IMR-90 (cell line): ENCODE data around the gene GTPBP3. TPM values are rescaled to one million over a fixed set of nuclear protein-coding genes. Genes with fewer than 3 reads are reported as not detected.

ENCODE experiments used
- ATAC-seq: fragments of 200-7000 bp; cut with Tn5 transposase; 2 replicates; pipeline ENCODE4 v1.9.1; 2020; ENCODE audit warnings: low read depth, mild to moderate bottlenecking, moderate library complexity
- BruUV-seq: library from RNA; stranded (reverse); fragments of 400-500 nt; replicated peaks from 2 replicates; lab custom pipeline; 2021; lab: Mats Ljungman, UMichigan
- CTCF ChIA-PET: fragments of 300-600 bp; formaldehyde crosslinking; extraction: SDS; loops from one replicate; lab custom pipeline; 2021; ENCODE audit warnings: antibody characterized with exemption; lab: Yijun Ruan, JAX
- POLR2A ChIA-PET: fragments of 300-600 bp; sonication (Branson Sonifier 250); formaldehyde crosslinking; loops from one replicate; lab custom pipeline; 2022; ENCODE audit warnings: antibody characterized with exemption; ENCODE audit not compliant: unreplicated experiment; lab: Charles Lee
- DNase-seq: peaks from one replicate; pipeline ENCODE4 v3.0.0; 2013
- H2AFZ ChIP-seq: replicated peaks from 2 replicates; pipeline ENCODE3; 2013; ENCODE audit warnings: low read length, mild to moderate bottlenecking; ENCODE audit not compliant: poor library complexity
- H2AK5ac ChIP-seq: 2 replicates; pipeline ENCODE4 v1.6.1; 2013; ENCODE audit warnings: low read depth, low read length, inconsistent platforms
- H2AK9ac ChIP-seq: replicated peaks from 2 replicates; pipeline ENCODE3; 2013; ENCODE audit warnings: mild to moderate bottlenecking, low read depth, low read length, moderate library complexity; ENCODE audit not compliant: poor library complexity
- H2BK120ac ChIP-seq: 2 replicates; pipeline ENCODE4 v1.6.1; 2013; ENCODE audit warnings: low read depth, low read length, inconsistent platforms
- H2BK15ac ChIP-seq: 3 replicates; pipeline ENCODE4 v1.6.1; 2013; ENCODE audit warnings: low read depth, low read length, inconsistent platforms
- H2BK20ac ChIP-seq: 2 replicates; pipeline ENCODE4 v1.6.1; 2013; ENCODE audit warnings: low read depth, mild to moderate bottlenecking, inconsistent platforms, low read length, moderate library complexity
- H2BK5ac ChIP-seq: 2 replicates; pipeline ENCODE4 v1.6.1; 2013; ENCODE audit warnings: mild to moderate bottlenecking, low read depth, low read length, inconsistent platforms; ENCODE audit not compliant: poor library complexity, severe bottlenecking
- H3K14ac ChIP-seq: replicated peaks from 2 replicates; pipeline ENCODE4 v1.6.1; 2013; ENCODE audit warnings: low read depth, low read length, inconsistent platforms
- H3K18ac ChIP-seq: 2 replicates; pipeline ENCODE4 v1.6.1; 2013; ENCODE audit warnings: low read depth, low read length, control low read depth
- H3K23ac ChIP-seq: 2 replicates; pipeline ENCODE4 v1.6.1; 2013; ENCODE audit warnings: low read depth, low read length, inconsistent platforms
- H3K27ac ChIP-seq: 2 replicates; pipeline ENCODE4 v1.5.1; 2013; ENCODE audit warnings: mild to moderate bottlenecking, control low read depth, low read length; ENCODE audit not compliant: insufficient read depth
- H3K27me3 ChIP-seq: 2 replicates; pipeline ENCODE4 v1.6.1; 2013; ENCODE audit warnings: low read length; ENCODE audit not compliant: control insufficient read depth, insufficient read depth
- H3K36me3 ChIP-seq: 2 replicates; pipeline ENCODE4 v1.6.1; 2013; ENCODE audit warnings: low read length, mixed read lengths; ENCODE audit not compliant: control insufficient read depth, insufficient read depth
- H3K4ac ChIP-seq: 2 replicates; pipeline ENCODE4 v1.6.1; 2013; ENCODE audit warnings: low read depth, low read length, inconsistent platforms
- H3K4me1 ChIP-seq: 2 replicates; pipeline ENCODE4 v1.6.1; 2013; ENCODE audit warnings: low read length, mixed read lengths; ENCODE audit not compliant: control insufficient read depth, insufficient read depth
- H3K4me2 ChIP-seq: 2 replicates; pipeline ENCODE4 v1.6.1; 2013; ENCODE audit warnings: low read depth, mild to moderate bottlenecking, control low read depth, low read length, moderate library complexity
- H3K4me3 ChIP-seq: 2 replicates; pipeline ENCODE4 v1.5.1; 2013; ENCODE audit warnings: low read depth, mild to moderate bottlenecking, control low read depth, low read length, moderate library complexity; ENCODE audit not compliant: insufficient read depth
- H3K56ac ChIP-seq: 2 replicates; pipeline ENCODE4 v1.6.1; 2013; ENCODE audit warnings: low read length, inconsistent platforms; ENCODE audit not compliant: insufficient read depth; ENCODE audit errors: extremely low read depth
- H3K79me1 ChIP-seq, 2 experiments: 2 replicates each; pipeline ENCODE4 v1.6.1; 2013; ENCODE audit warnings: low read length in 2 of 2, inconsistent platforms in 1 of 2, low read depth in 1 of 2
- H3K9ac ChIP-seq: 2 replicates; pipeline ENCODE4 v1.6.1; 2013; ENCODE audit warnings: low read depth, low read length, control low read depth
- H3K9me1 ChIP-seq: 2 replicates; pipeline ENCODE4 v1.6.1; 2013; ENCODE audit warnings: low read length, inconsistent platforms; ENCODE audit not compliant: insufficient read depth
- H3K9me3 ChIP-seq: 2 replicates; pipeline ENCODE4 v1.6.1; 2013; ENCODE audit warnings: low read length; ENCODE audit not compliant: control insufficient read depth, insufficient read depth
- H4K20me1 ChIP-seq: 2 replicates; pipeline ENCODE4 v1.6.1; 2013; ENCODE audit warnings: low read length, inconsistent platforms; ENCODE audit not compliant: insufficient read depth
- H4K5ac ChIP-seq: 2 replicates; pipeline ENCODE4 v1.6.1; 2013; ENCODE audit warnings: mild to moderate bottlenecking, low read depth, low read length, control low read depth
- H4K8ac ChIP-seq, 2 experiments: 2 replicates each; pipeline ENCODE4 v1.6.1; 2013; ENCODE audit warnings: low read depth in 2 of 2, low read length in 2 of 2, control low read depth in 1 of 2, inconsistent platforms in 1 of 2
- H4K91ac ChIP-seq: 2 replicates; pipeline ENCODE4 v1.6.1; 2013; ENCODE audit warnings: low read depth, low read length, inconsistent platforms; ENCODE audit not compliant: insufficient read depth
- CTCF ChIP-seq: conservative IDR thresholded peaks from 2 replicates; pipeline ENCODE4 v1.5.1; 2012; ENCODE audit warnings: mild to moderate bottlenecking, low read depth, low read length, improper control_type of control experiment
- FOS ChIP-seq: fragments of 150-350 bp; IDR thresholded peaks from 2 replicates; pipeline ENCODE4 v1.6.1; 2016; ENCODE audit warnings: low read depth, low read length
- RAD21 ChIP-seq: IDR thresholded peaks from 2 replicates; pipeline ENCODE4 v1.6.1; 2012; ENCODE audit warnings: low read length, improper control_type of control experiment
- RFX5 ChIP-seq: IDR thresholded peaks from 2 replicates; pipeline ENCODE4 v1.8.0; 2012; ENCODE audit warnings: low read depth, mild to moderate bottlenecking, low read length, moderate library complexity
- SMC3 ChIP-seq: fragments of 150-350 bp; IDR thresholded peaks from 2 replicates; pipeline ENCODE4 v1.6.1; 2016; ENCODE audit warnings: low read depth, mild to moderate bottlenecking, antibody characterized with exemption, low read length, moderate library complexity
- WGBS, 2 experiments: methylation state at CpG; one replicate each; pipeline versions ENCODE4 v1.1.5 to v1.1.7; 2013; ENCODE audit warnings: missing lambda C conversion rate in 2 of 2; ENCODE audit not compliant: insufficient read length in 1 of 2; ENCODE audit errors: extremely low coverage in 2 of 2; 5-methylcytosine and 5-hydroxymethylcytosine counted together
- dilution Hi-C: fragments of 300-500 bp; cut with HindIII; formaldehyde crosslinking; loops from one replicate; pipeline ENCODE4 v1.14.3; 2018; ENCODE audit warnings: low sequenced_read_pairs; ENCODE audit not compliant: unreplicated experiment
- in situ Hi-C: fragments of 300-500 bp; cut with MboI; formaldehyde crosslinking; loops from 3 replicates; pipeline ENCODE4 v1.14.3; 2019; ENCODE audit warnings: low sequenced_read_pairs, inconsistent platforms, mixed read lengths
- intact Hi-C: fragments of 100-400 bp; cut with micrococcal nuclease; formaldehyde crosslinking; loops from 2 replicates; pipeline ENCODE4 v1.10.0; 2022
- polyA plus RNA-seq, 3 experiments: library from polyadenylated mRNA; depleted of rRNA; stranded (reverse); fragments of >200 nt; gene quantifications; 2 replicates each; pipeline ENCODE4 v1.2.3, GENCODE V29; 2012; ENCODE audit warnings: low replicate concordance in 1 of 3
- total RNA-seq: library from RNA; depleted of rRNA; stranded (reverse); fragments of >200 nt; gene quantifications from 2 replicates; pipeline ENCODE4 v1.2.3, GENCODE V29; 2012

Gene GTPBP3
- total and polyA plus RNA-seq, 2 of the 4 experiments (the other 2 are of a cell fraction), result 4.3 to 15.1 TPM

GRCh38 chr19:17385878-17386611 is 48.7 kb downstream of the GTPBP3 start:
- in situ Hi-C loops, result loop anchor here (5.0 kb wide), 1 partner anchor 39 kb away; no protein-coding TSS in a partner anchor

More at GRCh38 chr19:17385878-17386611, 48.7 kb downstream of the GTPBP3 start:
- TF ChIP-seq CTCF (peak; percentile 85), FOS (no peak), RFX5 (no peak), RAD21 (peak; percentile 80), SMC3 (peak; percentile 81)
- H3K4ac ChIP-seq, result no peak overlapping the region
- peak; percentile 67 for ATAC-seq
- intact Hi-C loops, result loop anchor here (1.0 to 2.0 kb wide), 2 partner anchors 40 to 93 kb away; no protein-coding TSS in a partner anchor
- no TSS peak for BruUV-seq
- no peak overlapping the region for H3K4me2 ChIP-seq
- H2BK20ac ChIP-seq, result no peak overlapping the region
- DNase-seq, result peak; percentile 30
- H3K14ac ChIP-seq, result no peak overlapping the region
- H3K9ac ChIP-seq, result no peak overlapping the region
- no peak overlapping the region for H2BK5ac ChIP-seq
- CTCF ChIA-PET, result interaction anchor here (0.8 to 1.3 kb wide), 3 partner anchors 19 to 77 kb away, joined by 3 to 4 read pairs (median 3); no protein-coding TSS in a partner anchor
- H4K20me1 ChIP-seq, result no peaks in the 10 kb centered on the region
- H4K91ac ChIP-seq, result no peak overlapping the region
- no peak overlapping the region for H4K5ac ChIP-seq
- H3K4me1 ChIP-seq, result no peaks in the 10 kb centered on the region
- H3K23ac ChIP-seq, result no peak overlapping the region
- H3K4me3 ChIP-seq, result no peak overlapping the region
- no peak overlapping the region for H2BK120ac ChIP-seq
- no peak overlapping the region for H2BK15ac ChIP-seq
- no peak overlapping the region for H3K27ac ChIP-seq
- dilution Hi-C loops, result no loop called here
- POLR2A ChIA-PET, result no interaction called here
- peaks cover 9% of the 10 kb centered on the region; the same call in 1 of the 2 replicates for H3K9me3 ChIP-seq
- peak overlapping the region; percentile 85 for H2AFZ ChIP-seq
- 35% methylated on average over 7 of the region's 20 CpGs; no CpG with 5 or more reads in 1 of the 2 experiments for WGBS, 2 experiments
- no peak overlapping the region for H4K8ac ChIP-seq
- H2AK5ac ChIP-seq, result peak overlapping the region; percentile 43; the same call in 1 of the 2 replicates
- no peaks in the 10 kb centered on the region for H3K79me1 ChIP-seq
- H3K27me3 ChIP-seq, result peaks cover 3% of the 10 kb centered on the region
- no peak overlapping the region for H3K56ac ChIP-seq
- H3K18ac ChIP-seq, result no peak overlapping the region
- peak overlapping the region; percentile 55 for H2AK9ac ChIP-seq
- no peaks in the 10 kb centered on the region for H3K9me1 ChIP-seq
- no peaks in the 10 kb centered on the region for H3K36me3 ChIP-seq
